Calu3 (cell line): ENCODE data around the gene SLC37A2. TPM values are rescaled to one million over a fixed set of nuclear protein-coding genes. Genes with fewer than 3 reads are reported as not detected.

Experiments
- BruUV-seq: library from RNA; stranded (reverse); fragments of 400-500 nt; replicated peaks from 2 replicates; lab custom pipeline; 2021; lab: Mats Ljungman, UMichigan
- CTCF ChIA-PET: fragments of 300-600 bp; sonication (Branson Sonifier 250); formaldehyde crosslinking; loops from one replicate; lab custom pipeline; 2022; ENCODE audit warnings: antibody characterized with exemption; lab: Charles Lee
- DNase-seq: peaks from one replicate; pipeline ENCODE4 v3.0.0; 2022
- H3K27ac Mint-ChIP-seq: one replicate; pipeline ENCODE4 v1.8.0; 2022; ENCODE audit warnings: mixed read lengths; ENCODE audit not compliant: unreplicated experiment
- H3K27me3 Mint-ChIP-seq: one replicate; pipeline ENCODE4 v1.8.0; 2022; ENCODE audit warnings: mixed read lengths; ENCODE audit not compliant: unreplicated experiment
- H3K36me3 Mint-ChIP-seq: one replicate; pipeline ENCODE4 v1.8.0; 2022; ENCODE audit warnings: mild to moderate bottlenecking, moderate library complexity, mixed read lengths; ENCODE audit not compliant: insufficient read depth, unreplicated experiment
- H3K4me1 Mint-ChIP-seq: one replicate; pipeline ENCODE4 v1.8.0; 2022; ENCODE audit warnings: mild to moderate bottlenecking, low read depth, mixed read lengths; ENCODE audit not compliant: unreplicated experiment
- H3K4me3 Mint-ChIP-seq: one replicate; pipeline ENCODE4 v1.8.0; 2022; ENCODE audit warnings: mild to moderate bottlenecking, low read depth, moderate library complexity, mixed read lengths; ENCODE audit not compliant: unreplicated experiment
- H3K9me3 Mint-ChIP-seq: one replicate; pipeline ENCODE4 v1.8.0; 2022; ENCODE audit warnings: low read depth, mixed read lengths; ENCODE audit not compliant: unreplicated experiment
- intact Hi-C: fragments of 100-400 bp; cut with micrococcal nuclease; formaldehyde crosslinking; loops from one replicate; pipeline ENCODE4 v1.10.0; 2022; ENCODE audit not compliant: unreplicated experiment
- total RNA-seq: library from RNA; stranded (reverse); gene quantifications from 2 replicates; pipeline ENCODE4 v1.2.3, GENCODE V29; 2022
- TF ChIP-seq, protein P1 (sequence below): fragments of 200-600 bp; IDR thresholded peaks from one replicate; pipeline ENCODE4 v1.8.0; 2022; ENCODE audit warnings: antibody characterized with exemption; ENCODE audit not compliant: unreplicated experiment

The SLC37A2 gene
- total RNA-seq, 1 experiment from 2014 or later: 2.5 TPM

DNA sequence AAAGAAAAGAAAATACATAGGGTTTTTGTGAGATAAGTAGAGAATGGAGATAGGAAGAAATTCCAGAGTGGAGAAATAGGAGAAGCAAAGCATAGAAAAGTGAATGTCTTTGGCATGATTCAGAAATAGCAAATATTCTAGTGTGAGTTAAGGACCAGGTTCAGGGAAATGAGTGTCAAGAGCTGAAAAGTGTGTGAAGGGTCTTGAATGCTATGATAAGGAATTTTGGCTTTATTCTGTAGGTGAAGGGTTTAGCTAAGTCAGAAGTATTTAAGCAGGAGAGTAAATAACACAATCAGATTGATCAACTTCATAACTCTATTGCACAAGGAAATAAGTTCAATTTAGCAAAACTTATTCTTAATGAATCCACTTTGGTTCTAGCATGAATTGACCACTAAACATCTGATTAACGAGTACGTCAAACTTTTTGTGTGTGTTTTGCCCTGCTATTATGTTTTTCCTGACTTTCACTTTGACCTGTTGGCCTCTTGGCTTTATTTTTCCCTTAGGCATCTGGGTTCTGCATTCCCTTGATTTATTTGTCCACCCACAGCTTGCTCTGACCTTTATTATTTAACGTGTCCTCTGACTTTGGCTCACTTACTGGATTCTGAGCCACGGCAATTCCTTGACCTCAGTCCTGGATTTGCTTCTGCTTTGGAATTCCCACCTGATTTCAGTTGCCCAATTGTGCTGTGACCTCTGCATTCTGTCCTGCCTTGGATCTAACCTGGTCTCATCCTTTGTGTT, 60.3 kb downstream of the SLC37A2 start:
- no TSS peak for BruUV-seq
- intact Hi-C loops: no loop called here
- no peaks in the 10 kb centered on the region for H3K4me1 Mint-ChIP-seq
- TF ChIP-seq, protein P1, sequence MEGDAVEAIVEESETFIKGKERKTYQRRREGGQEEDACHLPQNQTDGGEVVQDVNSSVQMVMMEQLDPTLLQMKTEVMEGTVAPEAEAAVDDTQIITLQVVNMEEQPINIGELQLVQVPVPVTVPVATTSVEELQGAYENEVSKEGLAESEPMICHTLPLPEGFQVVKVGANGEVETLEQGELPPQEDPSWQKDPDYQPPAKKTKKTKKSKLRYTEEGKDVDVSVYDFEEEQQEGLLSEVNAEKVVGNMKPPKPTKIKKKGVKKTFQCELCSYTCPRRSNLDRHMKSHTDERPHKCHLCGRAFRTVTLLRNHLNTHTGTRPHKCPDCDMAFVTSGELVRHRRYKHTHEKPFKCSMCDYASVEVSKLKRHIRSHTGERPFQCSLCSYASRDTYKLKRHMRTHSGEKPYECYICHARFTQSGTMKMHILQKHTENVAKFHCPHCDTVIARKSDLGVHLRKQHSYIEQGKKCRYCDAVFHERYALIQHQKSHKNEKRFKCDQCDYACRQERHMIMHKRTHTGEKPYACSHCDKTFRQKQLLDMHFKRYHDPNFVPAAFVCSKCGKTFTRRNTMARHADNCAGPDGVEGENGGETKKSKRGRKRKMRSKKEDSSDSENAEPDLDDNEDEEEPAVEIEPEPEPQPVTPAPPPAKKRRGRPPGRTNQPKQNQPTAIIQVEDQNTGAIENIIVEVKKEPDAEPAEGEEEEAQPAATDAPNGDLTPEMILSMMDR: no peak
- H3K27ac Mint-ChIP-seq: no peak overlapping the region
- CTCF ChIA-PET: no interaction called here
- peaks cover 45% of the 10 kb centered on the region for H3K27me3 Mint-ChIP-seq
- no peaks in the 10 kb centered on the region for H3K9me3 Mint-ChIP-seq
- DNase-seq: no peak
- H3K36me3 Mint-ChIP-seq: no peaks in the 10 kb centered on the region
- no peak overlapping the region for H3K4me3 Mint-ChIP-seq

DNA sequence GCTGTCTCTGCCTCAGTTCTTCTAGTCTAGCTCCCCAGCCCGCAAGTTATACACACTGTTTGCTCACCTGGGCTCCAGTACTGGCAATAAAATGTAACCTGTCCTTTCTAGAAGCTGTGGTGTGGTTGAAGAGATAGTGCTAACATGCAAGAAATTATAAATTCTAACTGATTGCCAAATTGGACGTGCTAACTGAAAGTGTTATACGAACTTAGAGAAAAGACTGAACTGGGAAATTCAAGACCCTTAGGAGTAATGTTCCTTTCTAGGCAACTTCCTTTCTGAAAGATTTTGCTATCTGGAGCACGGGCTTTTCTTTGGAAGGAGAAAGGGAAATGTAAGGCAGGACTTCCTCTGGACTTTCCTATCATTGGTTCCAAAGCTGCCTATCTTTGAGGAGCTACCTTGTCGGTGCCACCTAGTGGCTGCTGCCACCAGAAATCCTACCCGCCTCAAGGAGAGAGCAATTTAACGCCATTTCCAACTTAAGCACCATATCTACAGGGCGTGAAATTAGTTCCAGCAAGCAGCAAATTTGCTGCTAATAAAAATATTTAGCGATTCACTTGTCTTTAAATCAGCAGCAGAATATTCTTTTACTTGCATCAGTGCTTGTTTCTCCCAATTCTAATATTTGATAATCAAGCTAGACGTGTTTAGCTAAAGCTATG, 61.0 kb downstream of the SLC37A2 start:
- Mint-ChIP-seq H3K4me3 (no peak overlapping the region), H3K9me3 (no peaks in the 10 kb centered on the region), H3K4me1 (no peaks in the 10 kb centered on the region), H3K36me3 (no peaks in the 10 kb centered on the region), H3K27ac (no peak overlapping the region), H3K27me3 (peaks cover 45% of the 10 kb centered on the region)
- CTCF ChIA-PET: interaction anchor here (0.7 to 0.8 kb wide), 2 partner anchors 204 to 225 kb away, joined by 5 to 8 read pairs; no protein-coding TSS in a partner anchor
- TF ChIP-seq, protein P1: no peak
- BruUV-seq: no TSS peak
- DNase-seq: no peak
- intact Hi-C loops: no loop called here

DNA sequence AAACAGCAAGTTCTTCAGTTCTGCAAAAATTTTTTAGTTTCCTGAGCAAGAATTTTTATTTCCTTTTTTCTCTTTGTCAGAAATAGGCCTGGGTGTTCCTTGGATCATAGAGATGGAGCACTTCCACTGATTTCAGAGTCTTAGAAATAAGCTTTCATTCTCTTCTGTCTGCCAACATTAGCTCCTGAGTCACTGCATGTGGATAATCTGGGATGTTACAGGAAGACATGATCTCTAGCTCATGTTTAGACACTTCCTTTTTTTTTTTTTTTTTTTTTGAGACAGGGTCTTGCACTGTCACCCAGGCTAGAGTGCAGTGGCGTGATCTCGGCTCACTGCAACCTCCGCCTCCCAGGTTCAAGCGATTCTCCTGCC, 61.5 kb downstream of the SLC37A2 start:
- Mint-ChIP-seq H3K9me3 (no peaks in the 10 kb centered on the region), H3K36me3 (no peaks in the 10 kb centered on the region), H3K27ac (no peak overlapping the region), H3K4me1 (no peaks in the 10 kb centered on the region), H3K27me3 (peaks cover 45% of the 10 kb centered on the region), H3K4me3 (no peak overlapping the region)
- CTCF ChIA-PET: interaction anchor here (0.7 to 0.8 kb wide), 2 partner anchors 204 to 226 kb away, joined by 5 to 8 read pairs; no protein-coding TSS in a partner anchor
- BruUV-seq: no TSS peak
- intact Hi-C loops: no loop called here
- TF ChIP-seq, protein P1: no peak
- DNase-seq: no peak

DNA sequence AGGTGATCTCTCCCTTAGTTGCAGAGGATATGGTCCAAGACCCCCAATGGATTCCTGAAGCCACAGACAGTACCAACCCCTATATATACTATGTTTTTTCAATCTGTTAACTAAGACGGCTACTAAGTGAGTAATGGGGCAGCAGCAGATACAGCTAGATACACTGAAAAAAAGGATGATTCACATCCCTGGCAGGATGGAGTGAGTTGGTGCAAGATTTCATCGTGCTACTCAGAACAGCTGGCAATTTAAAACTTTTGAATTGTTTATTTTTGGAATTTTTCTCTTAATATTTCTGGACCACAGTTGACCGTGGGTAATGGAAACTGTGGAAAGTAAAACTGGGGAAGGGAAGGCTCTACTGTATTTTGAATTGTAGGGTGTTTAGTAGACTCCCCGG, 65.3 kb downstream of the SLC37A2 start:
- Mint-ChIP-seq H3K36me3 (no peaks in the 10 kb centered on the region), H3K27me3 (peaks cover 57% of the 10 kb centered on the region), H3K27ac (no peak overlapping the region), H3K9me3 (no peaks in the 10 kb centered on the region), H3K4me3 (no peak overlapping the region), H3K4me1 (no peaks in the 10 kb centered on the region)
- intact Hi-C loops: no loop called here
- no TSS peak for BruUV-seq
- no peak for DNase-seq
- TF ChIP-seq, protein P1: no peak
- CTCF ChIA-PET: no interaction called here
